GM19193 (cell line): ENCODE results near the gene BRME1.

Experiments used
- POLR2A ChIP-seq: IDR thresholded peaks from 4 replicates; pipeline ENCODE4 v1.6.1; 2011; ENCODE audit not compliant: insufficient read depth, insufficient read length; ENCODE audit errors: extremely low read depth

The BRME1 gene

DNA sequence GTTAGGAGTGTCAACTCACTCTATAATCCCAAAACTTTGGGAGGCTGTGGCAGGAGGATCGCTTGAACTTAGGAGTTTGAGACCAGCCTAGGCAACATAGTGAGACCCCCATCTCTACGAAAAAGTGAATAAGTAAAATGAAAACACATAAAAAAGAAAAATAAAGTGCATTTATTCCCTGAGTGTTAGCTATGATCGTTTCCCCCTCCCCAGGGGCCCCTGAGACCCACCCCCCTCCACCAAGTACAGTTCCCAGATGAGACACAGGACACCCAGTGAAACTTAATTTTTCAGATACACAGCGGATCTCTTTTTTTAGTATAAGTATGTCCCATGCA, 57.6 kb downstream of the BRME1 start:
- no peak for TF ChIP-seq POLR2A

DNA sequence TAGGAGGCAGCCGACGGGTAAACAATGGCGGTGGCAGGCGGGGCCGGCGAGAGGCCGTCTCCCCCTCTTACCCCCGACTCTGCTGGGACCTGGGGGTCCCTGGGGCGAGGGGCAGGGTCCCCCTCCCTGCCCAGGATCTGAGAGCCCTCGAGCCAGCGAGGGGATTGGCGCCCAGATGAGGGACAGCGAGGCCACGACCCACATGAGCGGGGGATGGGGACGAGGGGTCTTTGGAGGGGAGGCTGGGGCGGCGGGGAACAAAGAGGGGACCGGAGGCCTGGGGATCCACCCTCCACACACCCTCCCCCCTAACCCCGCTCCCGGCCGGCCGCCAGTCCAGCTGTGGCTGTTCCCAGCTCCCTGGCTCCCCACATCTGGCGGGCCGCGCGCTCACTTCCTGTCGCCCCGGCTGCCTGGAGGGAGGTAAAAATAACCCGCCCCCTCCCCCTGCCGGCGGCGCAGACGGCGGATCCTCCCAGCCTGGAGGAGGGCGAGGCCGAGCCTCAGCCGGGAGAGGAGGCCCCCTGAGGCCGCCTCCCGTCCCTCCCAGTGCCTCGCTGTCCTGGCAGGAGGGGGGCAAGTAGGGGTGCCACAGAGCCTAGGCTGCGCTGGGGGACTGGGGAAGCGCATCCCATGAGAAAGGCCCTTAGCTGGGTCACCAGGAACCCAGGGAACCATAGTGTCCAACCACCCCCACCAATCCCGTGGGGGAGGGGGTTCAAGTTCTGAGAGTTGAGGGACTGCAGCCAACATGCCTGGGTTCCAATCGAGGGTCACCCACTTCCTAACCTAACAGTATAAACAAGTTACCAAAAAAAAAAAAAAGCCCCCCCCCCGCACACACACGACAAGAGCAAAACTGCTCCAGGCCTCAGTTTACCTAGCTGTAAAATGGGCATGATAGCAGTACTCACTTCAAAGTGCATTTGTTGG, 58.2 kb downstream of the BRME1 start:
- TF ChIP-seq POLR2A = peak; percentile 51

- peak; percentile 23 for TF ChIP-seq POLR2A
These were observed 59.1 kb downstream of the BRME1 start for GRCh38 chr19:13846557-13847406.

DNA sequence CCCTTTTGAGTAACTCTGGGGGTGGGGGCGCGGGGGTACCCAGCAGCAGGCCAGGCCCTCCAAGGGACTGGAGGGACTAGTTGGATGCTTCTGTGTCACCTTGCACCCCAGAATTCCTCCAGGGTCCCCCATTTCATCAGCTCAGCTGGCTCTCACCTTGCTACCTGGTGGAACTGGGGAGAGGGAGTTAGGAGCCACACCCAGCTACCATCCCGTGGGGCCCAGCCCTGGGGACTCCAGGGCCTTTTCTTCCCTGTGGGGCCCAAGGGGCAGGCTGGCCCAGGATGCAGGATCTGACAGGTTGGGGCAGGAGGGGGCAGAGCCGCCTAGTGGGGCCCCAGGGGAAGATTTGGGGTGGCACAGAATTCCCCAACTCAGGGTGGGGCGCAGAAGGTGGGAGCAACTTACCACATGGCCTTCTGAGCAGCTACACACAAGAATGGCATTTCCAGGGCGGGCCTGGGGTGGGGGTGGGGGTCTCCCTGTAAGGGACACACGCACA, 61.7 kb downstream of the BRME1 start:
- TF ChIP-seq POLR2A = no peak

DNA sequence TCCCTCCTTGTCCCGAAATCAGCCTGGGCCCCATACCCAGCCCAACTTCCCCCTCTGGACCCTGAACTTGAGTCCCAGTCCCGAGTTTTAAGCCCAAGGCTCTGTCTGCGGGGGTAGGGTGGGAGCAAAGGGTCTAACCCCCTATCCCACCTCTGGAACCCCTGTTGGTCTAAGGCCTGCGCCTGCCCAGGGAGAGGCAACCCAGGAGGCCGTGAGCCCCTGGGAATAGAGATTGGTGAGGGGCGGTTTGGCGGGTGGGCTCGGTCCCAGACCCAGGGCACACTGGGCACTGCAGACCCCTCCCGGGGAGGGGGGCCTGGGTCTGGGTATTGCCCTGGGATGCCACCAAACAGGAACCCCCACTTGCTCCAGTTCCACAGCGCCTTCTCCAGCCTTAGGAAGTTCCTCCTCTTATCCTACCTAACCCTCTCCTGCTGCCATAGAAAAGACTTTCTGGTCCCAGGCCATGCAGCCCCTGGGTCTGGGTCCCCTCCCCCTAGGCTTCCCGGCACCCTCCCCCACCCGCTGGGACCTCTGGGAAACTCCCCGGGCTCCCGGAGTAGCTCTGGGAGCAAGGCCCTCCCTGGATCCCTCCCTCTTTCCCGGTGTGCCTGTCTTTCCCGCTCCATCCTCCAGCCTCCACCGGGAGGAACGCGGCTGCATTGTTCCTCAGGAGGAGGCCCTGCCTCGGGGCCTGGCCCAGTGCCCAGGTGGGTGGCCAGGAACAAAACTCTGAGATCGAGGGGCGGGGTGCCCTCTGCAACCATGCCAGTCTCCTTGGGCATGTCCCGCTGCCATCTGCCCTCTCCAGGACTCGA, 62.6 kb downstream of the BRME1 start:
- no peak for TF ChIP-seq POLR2A

DNA sequence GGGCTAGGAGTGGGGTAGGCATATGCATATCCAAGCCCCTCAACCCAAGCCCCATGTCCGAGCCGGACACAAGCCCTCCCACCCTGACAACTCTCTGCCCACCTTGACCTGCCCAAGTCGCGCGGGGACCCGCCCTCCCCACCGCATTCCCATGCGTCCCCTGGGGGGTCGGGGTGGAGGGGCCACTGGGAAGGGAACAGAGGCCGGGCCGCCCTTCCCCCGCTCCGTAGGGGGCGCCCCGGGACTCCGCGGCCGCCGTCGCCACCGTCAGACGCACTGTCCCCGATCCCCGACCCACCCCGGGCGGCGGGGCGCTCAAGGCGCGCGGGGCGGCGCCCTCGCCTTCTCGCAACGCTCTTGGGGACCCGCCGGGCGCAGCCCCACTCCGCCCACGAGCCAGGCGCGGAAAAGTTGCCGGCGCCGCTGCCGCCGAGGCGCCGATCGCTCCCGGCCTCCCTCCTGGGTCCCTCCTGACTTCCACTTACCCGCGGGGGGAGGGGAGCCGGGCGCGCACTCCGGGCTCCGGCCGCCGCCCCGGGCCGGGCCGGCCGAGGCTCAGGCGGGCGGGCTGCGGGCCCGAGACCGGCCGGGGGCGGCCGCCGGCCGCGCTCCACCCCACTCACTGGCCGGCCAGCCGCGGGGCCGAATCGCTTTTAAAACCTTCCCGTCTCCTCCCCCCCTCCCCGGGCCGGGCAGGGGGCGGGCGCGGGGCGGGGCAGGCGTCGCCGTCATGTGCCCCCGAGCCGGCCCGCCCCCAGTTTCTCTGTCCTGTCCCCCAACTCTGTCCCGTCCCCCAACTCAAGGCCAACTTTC, 63.4 kb downstream of the BRME1 start:
- TF ChIP-seq POLR2A = peak; percentile 88

- no peak for TF ChIP-seq POLR2A
These were observed 64.0 kb downstream of the BRME1 start for GRCh38 chr19:13841962-13842290.

GRCh38 chr19:13841086-13841961, 64.6 kb downstream of the BRME1 start:
- no peak for TF ChIP-seq POLR2A

DNA sequence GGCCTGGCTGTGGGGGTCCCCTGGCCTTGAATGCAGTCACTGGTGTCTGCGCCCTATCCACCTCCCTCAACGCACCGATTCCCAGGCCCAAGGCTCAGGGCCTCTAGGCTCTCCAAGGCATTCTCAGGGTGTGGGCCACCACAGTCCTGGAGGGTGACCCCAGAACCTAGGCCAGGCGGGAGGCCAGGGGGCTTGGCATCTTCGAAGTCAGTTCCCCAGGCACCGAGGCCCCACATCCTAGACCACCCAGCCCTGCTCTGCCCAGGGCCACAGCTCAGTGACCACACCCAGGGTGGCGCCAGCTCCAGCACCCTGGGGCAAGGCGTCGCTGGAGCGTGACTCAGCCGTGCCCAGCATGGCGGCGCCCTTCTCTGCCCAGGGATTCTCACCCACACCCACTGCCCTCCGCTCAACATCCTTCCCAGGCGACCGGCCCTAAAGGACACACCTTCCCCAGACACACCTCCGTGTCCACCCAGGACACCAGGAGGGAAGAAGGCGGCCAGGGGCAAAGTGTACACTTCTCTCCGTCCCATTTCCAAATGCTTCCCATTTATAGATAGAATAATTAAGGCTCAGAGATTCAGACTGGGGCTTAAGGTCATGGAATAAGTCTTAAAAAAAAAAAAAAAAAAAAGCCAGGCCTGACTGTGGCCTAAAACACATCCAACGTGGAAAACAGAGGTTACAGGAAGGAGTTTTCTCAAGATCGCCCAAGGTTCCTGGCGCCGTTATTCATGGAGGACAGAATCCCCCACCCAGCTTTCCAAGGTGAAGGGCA, 65.4 kb downstream of the BRME1 start:
- no peak for TF ChIP-seq POLR2A

GRCh38 chr19:13839938-13840304, 66.0 kb downstream of the BRME1 start:
- no peak for TF ChIP-seq POLR2A

DNA sequence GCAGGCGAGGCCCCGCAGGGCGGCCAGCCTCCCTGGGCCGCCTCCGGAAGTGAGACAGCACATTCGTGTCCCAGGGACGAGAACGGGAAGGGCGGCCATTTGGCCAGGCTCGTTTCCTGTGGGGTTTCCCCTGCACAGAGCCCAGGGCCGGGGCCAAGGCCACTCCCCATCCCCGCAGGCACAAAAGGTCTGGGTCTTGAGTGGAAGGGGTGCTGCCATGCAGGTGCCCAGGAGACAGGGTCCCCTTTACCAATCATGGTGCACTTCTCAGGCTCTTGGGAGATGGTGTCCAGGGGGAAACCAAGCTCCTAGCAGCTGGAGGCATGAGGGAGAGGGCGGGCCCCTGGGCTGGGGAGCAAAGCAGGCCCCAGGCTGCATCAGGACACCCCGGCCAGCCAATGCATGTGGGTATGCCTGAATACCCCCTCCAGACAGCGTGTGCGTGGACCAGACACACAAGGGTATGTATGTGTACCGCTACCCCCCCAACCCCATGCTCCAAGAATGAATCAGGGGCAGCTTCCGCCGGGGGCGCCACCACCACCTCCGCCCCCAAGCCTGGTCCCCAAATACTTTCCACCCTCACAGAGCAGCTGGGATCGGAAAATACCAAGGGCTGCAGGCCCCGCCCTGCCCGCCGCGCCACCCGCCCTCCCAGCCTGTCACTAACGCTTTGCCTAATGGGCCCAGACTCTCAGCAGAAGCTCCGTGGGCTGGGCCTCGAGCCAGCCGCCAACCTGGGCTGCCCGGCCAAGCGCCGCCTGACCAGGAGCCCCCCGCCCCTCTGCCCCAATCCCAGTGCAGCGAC, 66.6 kb downstream of the BRME1 start:
- TF ChIP-seq POLR2A = peak; percentile 29

GRCh38 chr19:13838435-13839129, 67.3 kb downstream of the BRME1 start:
- peak; percentile 79 for TF ChIP-seq POLR2A
